Right renal cortex interstitium (tissue), 3 donors: ENCODE results near the gene ZBTB40. TPM values are rescaled to one million over a fixed set of nuclear protein-coding genes. Genes with fewer than 3 reads are reported as not detected.
A peak's percentile ranks its signal among the peaks of the same experiment; 100 is the strongest.

Experiments
- DNase-seq, 3 donors: peaks; one replicate each; pipeline ENCODE4 v3.0.0-alpha.2; 2013; ENCODE audit warnings: low read depth in 3 of 3, low spot score in 2 of 3
- polyA plus RNA-seq, 3 donors: library from polyadenylated mRNA; unstranded; fragments of 120-200 nt; gene quantifications; one replicate each; pipeline ENCODE4 v1.2.1, GENCODE V29; 2013; ENCODE audit not compliant: insufficient read length in 3 of 3

The ZBTB40 gene
- polyA plus RNA-seq, 3 donors: 18.4 to 19.8 (median 19.3) TPM

DNA sequence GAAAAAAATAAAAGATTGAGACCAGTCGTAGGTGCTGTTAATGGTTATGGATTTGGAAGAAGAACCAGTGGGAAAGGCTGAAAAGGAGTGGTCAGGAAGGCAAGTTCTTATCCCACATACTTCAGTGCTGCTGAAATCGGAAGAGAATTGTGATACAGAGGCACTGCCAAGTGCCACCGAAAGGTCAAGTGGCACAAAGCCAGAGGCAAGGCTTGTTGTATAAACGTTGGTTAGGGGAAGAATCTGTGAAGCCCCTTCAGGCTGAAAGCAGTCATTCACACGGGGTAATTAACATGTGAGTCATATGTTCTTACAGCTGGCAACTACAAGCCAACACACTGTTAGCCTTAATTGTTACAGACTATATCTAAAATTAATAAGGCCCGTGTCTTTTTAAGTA lies 48.8 kb downstream of the ZBTB40 start:
- DNase-seq: peak in 1 of 3 donors; percentile 1

DNA sequence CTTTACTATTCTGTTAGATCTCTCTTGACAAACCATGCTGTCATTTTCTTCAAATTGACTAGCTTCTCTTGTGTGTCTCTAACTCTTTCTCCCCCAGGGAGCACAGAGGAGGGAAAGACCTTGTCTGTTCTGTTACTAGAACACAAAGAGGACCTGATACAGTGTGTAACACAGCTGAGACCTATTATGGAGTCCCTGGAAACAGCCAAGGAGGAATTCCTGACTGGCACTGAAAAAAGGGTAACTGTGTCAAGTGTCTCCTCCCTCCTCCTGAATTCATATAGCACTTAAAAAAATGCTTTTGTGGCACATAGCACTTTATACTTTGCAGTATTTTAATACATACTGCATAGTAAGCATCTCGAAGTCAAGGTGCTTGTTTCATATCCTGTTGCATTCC lies 50.6 kb downstream of the ZBTB40 start:
- DNase-seq: no peak

DNA sequence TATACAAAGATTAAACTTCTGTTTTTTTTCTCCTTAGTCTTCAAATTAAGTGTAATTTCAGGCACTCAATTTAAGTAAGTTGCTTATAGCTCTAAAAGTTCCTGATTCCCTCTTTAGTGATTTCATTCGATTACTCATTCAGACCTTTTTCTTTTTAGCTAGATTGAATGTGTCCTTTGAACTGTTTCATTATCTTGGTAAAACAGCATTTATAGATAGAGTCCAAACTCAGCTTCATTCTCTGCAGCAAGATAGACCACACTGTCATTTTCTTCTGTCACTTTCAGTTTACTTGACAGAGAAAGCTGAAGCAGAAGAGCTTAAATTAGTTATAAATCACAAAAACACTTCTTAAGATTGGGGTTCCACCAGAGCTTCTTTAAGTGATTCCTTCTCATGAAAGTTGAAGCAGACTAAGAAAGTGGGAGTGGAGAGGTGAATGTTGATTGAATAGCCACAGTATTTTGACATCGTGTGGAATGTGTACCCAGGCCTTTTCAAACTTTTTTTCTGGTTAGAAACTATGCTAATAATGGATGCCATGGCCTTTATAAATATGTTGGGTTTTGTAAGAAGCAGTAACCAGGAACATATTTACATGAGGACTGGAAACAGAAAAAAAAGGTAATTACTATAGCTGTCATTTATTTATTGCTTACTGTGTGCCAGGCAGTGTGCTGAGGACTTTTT lies 52.2 kb downstream of the ZBTB40 start:
- DNase-seq: no peak

DNA sequence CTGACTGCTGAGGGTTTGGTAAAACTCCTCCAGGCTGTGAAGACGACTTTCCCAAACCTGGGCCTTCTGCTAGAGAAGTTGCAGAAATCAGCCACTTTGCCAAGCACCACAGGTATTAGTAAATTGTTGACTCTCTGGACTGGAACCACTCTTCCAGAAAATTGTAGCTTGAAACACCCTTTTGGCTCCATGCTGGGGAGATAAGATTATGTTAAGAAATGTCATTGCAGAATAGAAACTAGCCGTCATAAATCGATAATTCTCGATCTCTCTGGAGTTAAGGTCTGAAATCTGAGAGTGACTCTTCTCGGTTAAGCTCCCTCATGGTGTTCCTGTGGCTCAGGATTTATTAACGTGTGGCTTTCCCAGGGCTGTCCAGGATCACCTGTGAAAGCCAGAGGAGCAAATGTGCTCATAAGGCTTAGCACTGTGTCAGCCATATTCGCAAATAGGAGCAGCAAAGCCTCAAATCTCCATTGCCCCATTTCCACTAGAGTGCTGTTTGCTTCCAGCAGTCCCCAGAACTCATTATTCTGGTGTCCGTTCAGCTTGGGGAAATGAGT lies 54.6 kb downstream of the ZBTB40 start:
- no peak for DNase-seq

DNA sequence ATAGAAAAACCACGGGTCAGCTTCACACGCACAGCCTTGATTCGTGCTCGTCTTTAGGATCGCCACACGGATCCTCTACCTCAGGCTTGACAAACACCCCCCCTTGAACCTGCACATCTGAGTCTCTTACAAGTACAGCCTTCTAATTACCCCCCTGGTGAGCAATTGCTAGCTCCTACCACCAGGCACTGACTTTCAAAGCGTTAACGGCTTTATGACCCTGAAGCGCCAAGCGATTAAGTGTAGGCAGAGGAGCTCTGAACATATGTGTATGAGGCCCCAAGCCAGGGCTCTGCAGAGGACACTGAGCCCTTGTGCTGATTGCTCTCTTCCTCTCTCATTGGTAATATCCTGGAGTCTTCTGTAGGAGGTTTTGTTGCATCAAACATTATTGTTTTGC lies 55.9 kb downstream of the ZBTB40 start:
- DNase-seq: no peak

DNA sequence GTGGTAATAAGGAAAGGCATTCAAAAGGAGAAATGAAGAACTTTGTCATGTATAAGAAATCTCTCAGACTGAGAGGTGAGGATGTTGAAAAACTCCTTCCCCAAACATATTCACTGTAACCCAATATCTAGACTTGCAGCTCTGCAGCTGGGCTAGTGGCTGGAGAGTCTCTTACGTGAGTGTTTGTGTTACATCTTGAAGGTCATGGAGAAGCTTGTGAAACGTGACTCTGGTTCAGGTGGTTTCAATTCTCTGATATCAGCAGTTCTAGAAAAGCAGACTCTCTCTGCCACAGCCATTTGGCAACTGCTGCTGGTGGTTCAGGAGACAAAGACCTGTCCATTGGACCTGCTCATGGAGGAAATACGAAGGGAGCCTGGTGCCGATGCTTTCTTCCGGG lies 56.7 kb downstream of the ZBTB40 start:
- no peak for DNase-seq

DNA sequence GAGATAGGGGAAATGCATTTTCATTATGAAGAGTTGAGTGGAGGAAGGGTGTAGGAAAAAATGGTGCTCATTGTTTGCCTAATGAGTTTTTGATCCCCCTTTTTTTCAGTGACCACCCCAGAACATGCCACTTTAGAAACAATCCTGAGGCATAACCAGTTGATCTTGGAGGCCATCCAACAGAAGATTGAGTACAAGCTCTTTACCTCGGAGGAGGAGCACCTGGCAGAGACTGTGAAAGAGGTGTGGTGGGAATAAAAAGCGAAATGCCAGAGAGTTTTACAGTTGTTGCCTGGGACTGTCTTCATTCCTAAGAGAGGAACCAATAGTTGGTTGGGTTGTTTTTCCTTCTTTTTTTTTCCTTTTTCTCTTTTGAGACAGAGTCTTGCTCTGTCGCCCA lies 57.3 kb downstream of the ZBTB40 start:
- DNase-seq: no peak

DNA sequence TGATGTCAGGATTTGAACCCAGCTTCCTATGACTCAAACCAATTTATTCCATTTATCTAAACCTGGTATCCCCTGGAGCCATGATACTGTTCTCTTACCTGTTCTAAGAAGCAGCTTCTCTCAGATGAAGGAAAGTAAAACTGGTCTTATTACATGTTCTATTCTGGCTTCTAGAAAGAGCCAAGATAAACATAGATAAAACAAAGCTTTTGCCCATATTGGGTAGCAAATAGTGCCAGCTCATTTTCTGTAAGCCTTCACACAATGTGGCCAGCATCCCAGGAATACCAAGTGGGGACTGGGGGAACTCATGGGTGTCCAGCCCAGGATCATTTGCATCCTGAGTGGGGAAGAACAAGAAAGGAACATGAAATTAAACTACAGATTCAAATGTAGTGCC lies 58.2 kb downstream of the ZBTB40 start:
- no peak for DNase-seq

DNA sequence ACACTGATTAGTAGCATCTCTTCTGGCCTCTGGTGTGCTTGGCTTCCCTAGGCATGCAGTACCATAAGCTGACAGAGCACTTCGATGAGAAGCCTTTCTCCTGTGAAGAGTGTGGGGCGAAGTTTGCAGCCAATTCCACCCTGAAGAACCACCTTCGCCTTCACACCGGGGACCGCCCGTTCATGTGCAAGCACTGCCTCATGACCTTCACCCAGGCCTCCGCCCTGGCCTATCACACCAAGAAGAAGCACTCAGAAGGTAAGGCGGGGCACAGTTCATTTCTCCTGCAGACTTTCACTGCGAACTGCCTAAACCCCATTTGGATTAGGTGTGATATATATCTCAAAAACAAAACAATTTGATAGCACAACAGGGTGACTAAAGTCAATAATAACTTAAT lies 61.2 kb downstream of the ZBTB40 start:
- no peak for DNase-seq

DNA sequence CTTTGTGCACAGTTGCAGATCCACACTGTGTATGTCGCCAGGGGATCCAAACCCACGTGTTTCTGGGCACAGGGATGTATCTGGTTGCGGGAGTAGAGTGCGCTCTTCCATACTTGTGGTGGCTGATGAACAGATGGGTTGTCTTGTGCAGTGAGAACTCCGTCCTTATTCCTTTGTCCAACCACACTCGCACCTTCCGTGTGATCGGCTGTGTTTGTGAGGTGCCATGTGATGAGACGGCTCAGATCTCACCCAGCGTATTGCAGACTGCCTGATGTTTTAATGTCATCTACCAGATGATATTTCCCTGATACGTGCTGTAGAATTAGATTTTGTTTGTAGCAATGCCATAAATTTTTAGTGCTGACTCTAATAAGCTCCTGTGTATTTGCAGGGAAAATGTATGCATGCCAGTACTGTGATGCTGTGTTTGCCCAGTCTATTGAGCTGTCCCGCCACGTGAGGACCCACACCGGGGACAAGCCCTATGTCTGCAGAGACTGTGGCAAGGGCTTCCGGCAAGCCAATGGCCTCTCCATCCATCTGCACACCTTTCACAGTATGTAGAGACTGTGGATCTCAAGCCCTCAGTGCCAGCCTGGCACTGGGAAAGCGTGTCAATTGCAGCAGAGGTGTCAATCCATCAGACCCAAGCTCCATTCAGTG lies 65.4 kb downstream of the ZBTB40 start:
- no peak for DNase-seq

DNA sequence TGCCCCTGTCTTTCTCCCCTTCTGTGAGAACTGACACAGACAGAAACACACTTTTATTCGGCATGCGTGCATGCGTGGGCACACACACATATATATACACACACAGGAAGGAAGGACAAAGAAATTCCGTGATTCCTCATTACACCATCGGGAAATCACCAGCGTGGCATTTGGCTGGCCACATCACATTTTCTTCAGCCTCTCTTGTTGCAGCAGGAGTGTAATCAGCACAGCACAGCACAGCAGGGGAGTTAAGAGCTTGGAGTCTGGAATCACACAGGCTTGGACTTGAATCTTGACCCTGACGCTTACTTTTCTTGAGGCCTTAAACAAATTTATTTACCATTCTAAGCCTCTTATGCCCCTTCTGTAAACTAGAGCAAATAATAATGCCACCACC lies 66.3 kb downstream of the ZBTB40 start:
- no peak for DNase-seq

DNA sequence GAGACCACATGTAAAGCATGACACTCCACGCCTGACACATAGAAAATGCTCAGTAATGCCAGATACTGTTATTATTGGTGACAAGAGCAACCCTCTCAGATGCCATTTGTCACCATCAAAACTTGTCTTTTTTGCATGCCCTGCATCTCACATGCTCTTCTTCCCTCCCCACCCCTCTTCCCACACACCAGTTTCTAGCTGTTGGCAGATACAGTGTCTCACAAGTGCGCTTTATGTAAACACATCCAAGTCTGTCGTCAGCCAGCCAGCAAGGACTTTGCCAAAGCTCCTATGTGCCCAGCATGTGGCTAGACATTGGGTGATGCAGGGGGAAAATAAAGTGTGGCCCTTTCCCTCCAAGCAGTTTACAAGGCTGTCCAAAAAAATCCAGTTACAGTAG lies 66.7 kb downstream of the ZBTB40 start:
- DNase-seq: no peak

DNA sequence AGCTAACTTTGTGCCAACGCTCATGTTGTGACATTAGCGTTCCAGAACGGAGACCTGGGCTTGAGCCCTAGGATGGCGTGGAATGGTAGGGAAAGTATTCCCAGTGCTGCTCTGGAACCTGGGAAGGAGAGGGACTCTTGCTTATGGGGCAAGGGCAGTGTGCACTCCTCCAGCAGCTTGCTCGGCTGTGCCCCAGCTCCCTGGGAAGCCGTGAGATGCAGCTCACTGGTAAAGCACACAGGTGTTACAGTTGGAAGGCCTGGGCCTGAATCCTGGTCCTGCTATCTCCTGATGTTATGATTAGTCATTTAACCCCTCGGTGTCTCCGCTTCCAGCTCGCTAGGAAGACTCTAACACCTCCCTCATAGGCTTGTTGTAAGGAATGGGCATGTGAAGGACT lies 69.2 kb downstream of the ZBTB40 start:
- no peak for DNase-seq

DNA sequence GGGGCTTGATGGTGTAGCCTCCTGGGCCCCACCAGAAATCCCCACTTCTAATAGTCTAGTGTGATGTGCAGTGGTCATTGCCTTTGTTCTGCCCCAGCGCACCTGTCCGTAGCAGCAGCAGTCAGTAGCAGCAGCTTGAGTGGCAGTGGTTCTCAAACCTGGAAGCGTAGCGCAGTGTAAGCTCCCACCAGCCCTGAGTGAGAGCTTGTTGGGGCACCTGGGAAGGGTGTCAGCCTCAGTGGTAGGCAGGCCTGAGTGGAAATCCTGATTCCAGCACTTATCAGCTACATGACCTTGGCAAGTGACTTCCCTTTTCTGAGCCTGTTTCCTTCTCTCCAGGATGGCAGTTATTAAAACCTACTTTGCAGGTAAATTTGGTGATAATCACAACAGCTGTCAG lies 70.0 kb downstream of the ZBTB40 start:
- no peak for DNase-seq

DNA sequence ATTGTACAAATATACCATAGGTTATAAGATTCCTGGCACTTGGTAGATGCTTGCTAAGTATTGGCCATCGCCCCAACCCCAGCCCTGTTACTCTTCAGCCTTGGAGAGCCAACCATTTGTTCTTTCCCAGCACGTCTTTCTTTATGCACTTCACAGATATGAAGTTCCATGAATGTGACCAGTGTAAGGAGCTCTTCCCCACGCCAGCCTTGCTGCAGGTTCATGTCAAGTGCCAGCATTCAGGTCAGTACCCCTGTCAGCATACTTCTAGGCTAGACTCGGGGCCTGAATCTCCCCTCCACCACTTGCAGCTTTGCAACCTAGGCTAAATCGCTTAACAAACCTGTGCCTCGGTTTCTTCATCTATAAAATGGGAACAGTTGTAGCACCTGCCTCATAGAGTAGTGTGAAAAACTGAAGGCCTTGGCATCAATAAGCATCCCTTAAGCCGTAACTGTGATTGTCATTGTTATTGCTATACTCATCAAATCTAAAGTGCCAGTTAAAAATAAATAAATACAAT lies 70.6 kb downstream of the ZBTB40 start:
- DNase-seq: no peak

DNA sequence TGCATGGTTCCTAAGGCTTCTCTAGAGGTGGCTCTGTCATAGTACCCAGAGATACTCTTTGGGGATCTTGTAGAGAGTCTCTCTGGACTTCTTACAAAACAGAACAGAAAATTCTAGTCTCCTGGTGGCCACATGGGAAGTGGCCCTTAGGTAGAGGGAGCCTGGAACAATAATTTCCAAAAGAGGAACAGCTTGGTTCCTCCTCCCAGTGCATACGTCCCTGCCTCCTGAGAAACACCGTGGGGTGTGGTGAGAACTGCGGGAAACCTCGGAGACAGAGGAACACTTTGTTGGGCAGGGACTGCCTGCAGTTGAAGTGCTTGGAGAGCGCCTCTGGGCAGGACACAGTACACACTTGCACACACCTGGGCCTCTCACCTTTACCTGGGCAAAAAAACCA lies 72.8 kb downstream of the ZBTB40 start:
- no peak for DNase-seq

DNA sequence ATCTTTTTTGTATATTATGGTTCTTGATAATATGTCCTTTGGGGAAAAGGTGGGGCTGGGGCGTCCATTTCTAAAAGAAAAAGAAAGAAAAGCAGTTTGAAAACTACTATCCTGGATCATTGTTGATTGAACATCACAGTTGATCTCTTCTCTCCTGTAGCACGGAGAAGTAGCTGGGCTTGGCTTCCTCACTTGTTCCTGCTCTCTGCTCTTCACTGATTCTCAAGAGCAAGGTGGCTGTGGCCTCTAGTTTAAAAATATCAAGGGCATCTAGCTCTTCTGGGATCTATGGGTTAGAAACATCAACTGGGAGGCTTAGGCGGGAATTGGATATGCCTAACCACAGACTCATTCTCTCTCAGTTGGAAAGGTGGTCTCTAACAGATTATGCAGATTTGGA lies 73.6 kb downstream of the ZBTB40 start:
- DNase-seq: no peak

DNA sequence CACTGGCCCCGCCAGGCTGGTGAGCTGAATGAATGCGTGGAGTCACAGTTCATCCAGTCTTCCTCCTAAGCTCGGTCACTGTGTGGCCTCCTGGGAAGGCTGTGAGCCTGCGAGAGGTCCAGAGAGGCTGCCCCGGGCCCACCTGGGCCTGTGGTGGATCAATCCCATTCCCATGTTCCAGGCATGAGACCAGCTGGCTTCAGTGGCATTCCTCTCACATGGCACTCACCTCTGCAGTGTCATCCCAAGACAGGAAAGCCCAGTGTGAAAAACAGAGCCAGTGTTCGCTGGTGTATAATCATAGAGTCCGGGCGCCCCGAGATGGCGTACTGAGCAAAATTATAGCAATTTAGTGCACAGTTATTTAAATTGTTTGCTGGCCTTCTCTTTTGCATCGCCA lies 74.0 kb downstream of the ZBTB40 start:
- no peak for DNase-seq

DNA sequence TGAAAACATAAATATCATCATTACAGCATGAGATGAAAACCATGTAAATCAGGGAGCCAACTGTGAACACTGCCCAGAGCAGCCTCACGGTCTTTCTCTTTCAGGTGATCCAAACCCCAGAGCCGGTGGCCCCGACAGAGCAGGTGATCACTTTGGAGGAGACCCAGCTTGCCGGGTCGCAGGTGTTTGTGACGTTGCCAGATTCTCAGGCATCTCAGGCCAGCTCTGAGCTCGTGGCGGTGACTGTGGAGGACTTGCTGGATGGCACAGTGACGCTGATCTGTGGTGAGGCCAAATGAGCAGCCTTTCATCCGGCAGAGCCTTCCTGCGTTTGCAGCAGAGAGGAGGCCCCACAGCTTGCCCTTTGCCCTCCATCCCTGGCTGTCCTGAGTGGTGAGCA lies 74.4 kb downstream of the ZBTB40 start:
- DNase-seq: no peak

DNA sequence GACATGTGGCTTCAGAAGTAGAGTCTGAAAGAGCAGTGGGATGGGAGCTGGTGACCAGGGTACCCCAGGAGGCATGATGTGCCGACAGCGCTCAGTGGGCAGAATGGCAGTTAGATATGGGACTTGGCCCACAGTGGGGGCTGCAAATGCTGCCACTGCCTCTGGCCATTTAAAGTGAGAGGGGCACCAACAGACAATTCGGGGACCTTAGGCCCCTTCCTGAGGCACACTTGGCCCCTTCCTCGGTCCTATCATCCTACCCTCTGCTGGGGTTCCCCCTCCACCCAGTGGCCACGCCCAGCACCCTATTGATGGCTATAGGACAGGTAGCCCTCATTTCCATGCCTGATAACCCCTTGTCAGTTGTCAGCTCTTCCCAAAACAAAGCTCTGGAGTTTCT lies 75.0 kb downstream of the ZBTB40 start:
- no peak for DNase-seq

DNA sequence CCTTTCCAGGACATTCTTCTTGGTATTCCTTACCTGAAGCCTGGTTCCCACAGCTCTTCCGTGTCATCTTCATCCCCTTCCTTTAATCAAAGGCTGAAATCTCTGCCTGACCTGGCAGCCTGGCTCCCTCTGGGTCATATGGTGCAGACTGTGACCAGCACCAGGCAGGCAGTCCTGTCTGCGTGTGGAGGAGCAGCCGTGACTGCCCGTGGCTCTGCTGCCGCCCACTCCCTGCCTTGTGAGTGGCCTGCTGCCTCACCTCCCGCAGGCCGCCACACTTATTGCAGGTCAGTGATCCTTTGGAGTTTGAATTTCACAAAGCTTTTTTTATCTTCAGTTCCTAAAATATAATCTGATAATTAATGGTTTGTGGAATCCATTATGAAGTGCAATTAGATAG lies 75.5 kb downstream of the ZBTB40 start:
- DNase-seq: no peak
